ENCODE data around the gene OBSCN. TPM values are rescaled to one million over a fixed set of nuclear protein-coding genes. Genes with fewer than 3 reads are reported as not detected.

OBSCN gene
- total RNA-seq, 1 experiment from 2014 or later: 5.6 TPM

- ChIA-PET CTCF (no interaction called here), POLR2A (no interaction called here)
- BruUV-seq (replicated peaks): no TSS peak
- Mint-ChIP-seq H3K36me3 (ENCODE audit: insufficient read depth, unreplicated experiment) (no peaks in the 10 kb centered on the region), H3K4me1 (ENCODE audit: low read depth, unreplicated experiment) (no peaks in the 10 kb centered on the region), H3K27ac (ENCODE audit: unreplicated experiment) (no peak overlapping the region), H3K4me3 (ENCODE audit: unreplicated experiment) (no peak overlapping the region), H3K9me3 (ENCODE audit: unreplicated experiment) (no peaks in the 10 kb centered on the region), H3K27me3 (ENCODE audit: insufficient read depth, unreplicated experiment) (peaks cover 15% of the 10 kb centered on the region)
- Histone ChIP-seq H3K9me3 (no peaks in the 10 kb centered on the region), H3K4me3 (ENCODE audit: low read depth, low read length) (no peak overlapping the region), H3K27me3 (replicated peaks; ENCODE audit: control insufficient read depth, insufficient read depth, low read length) (no peaks in the 10 kb centered on the region), H3K36me3 (ENCODE audit: control insufficient read depth, insufficient read depth, low read length) (no peaks in the 10 kb centered on the region), H3K4me1 (no peaks in the 10 kb centered on the region)
- TF ChIP-seq, protein P1, sequence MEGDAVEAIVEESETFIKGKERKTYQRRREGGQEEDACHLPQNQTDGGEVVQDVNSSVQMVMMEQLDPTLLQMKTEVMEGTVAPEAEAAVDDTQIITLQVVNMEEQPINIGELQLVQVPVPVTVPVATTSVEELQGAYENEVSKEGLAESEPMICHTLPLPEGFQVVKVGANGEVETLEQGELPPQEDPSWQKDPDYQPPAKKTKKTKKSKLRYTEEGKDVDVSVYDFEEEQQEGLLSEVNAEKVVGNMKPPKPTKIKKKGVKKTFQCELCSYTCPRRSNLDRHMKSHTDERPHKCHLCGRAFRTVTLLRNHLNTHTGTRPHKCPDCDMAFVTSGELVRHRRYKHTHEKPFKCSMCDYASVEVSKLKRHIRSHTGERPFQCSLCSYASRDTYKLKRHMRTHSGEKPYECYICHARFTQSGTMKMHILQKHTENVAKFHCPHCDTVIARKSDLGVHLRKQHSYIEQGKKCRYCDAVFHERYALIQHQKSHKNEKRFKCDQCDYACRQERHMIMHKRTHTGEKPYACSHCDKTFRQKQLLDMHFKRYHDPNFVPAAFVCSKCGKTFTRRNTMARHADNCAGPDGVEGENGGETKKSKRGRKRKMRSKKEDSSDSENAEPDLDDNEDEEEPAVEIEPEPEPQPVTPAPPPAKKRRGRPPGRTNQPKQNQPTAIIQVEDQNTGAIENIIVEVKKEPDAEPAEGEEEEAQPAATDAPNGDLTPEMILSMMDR (IDR thresholded peaks at IDR 0.05; ENCODE audit: insufficient read depth in 1 of 2, low read depth in 1 of 2, low read length in 1 of 2, severe bottlenecking in 1 of 2, unreplicated experiment in 1 of 2): no peak
- no peak for DNase-seq
- intact Hi-C loops (cut with micrococcal nuclease; ENCODE audit: unreplicated experiment): no loop called here
Observed at GRCh38 chr1:228287541-228288425, 79.9 kb downstream of the OBSCN start.

GRCh38 chr1:228288536-228289238 is 80.8 kb downstream of the OBSCN start:
- Histone ChIP-seq H3K9me3 (no peaks in the 10 kb centered on the region), H3K4me3 (ENCODE audit: low read depth, low read length) (no peak overlapping the region), H3K4me1 (no peaks in the 10 kb centered on the region), H3K27me3 (replicated peaks; ENCODE audit: control insufficient read depth, insufficient read depth, low read length) (no peaks in the 10 kb centered on the region), H3K36me3 (ENCODE audit: control insufficient read depth, insufficient read depth, low read length) (no peaks in the 10 kb centered on the region)
- BruUV-seq (replicated peaks): no TSS peak
- H3K4me3 Mint-ChIP-seq (ENCODE audit: unreplicated experiment): no peak overlapping the region
- no peaks in the 10 kb centered on the region for H3K9me3 Mint-ChIP-seq (ENCODE audit: unreplicated experiment)
- DNase-seq: no peak
- H3K36me3 Mint-ChIP-seq (ENCODE audit: insufficient read depth, unreplicated experiment): no peaks in the 10 kb centered on the region
- ChIA-PET POLR2A (no interaction called here), CTCF (no interaction called here)
- H3K27ac Mint-ChIP-seq (ENCODE audit: unreplicated experiment): no peak overlapping the region
- TF ChIP-seq, protein P1 (IDR thresholded peaks at IDR 0.05; ENCODE audit: insufficient read depth in 1 of 2, low read depth in 1 of 2, low read length in 1 of 2, severe bottlenecking in 1 of 2, unreplicated experiment in 1 of 2): no peak
- H3K27me3 Mint-ChIP-seq (ENCODE audit: insufficient read depth, unreplicated experiment): peaks cover 15% of the 10 kb centered on the region
- no peaks in the 10 kb centered on the region for H3K4me1 Mint-ChIP-seq (ENCODE audit: low read depth, unreplicated experiment)
- intact Hi-C loops (cut with micrococcal nuclease; ENCODE audit: unreplicated experiment): no loop called here

DNA sequence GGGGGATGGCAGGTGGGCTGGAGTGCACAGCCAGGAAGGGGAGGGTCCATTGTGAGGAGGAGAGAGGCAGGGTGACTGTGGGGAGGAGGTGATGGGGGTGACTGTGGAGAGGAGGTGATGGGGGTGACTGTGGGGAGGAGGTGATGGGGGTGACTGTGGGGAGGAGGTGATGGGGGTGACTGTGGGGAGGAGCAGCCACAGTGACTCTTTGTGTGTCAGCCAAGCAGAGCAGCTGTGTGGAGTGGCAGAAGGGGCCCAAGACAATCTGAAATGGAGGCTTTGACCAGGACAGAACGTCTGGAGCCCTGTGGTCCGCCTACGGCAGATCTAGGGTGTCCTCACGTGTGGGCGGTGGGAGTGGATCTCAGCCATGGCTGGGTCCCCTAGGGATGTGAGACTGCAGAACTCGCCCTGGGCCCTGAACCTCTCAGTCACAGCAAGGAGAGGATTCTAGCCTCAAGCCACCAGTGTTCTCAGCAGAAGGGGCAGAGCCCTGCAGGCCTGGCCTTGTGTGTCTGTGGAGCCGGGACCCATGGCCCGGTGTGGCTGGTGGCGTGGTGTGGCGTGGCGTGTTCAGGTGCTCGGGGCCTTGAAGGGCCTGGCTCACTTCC is 81.5 kb downstream of the OBSCN start:
- intact Hi-C loops (cut with micrococcal nuclease; ENCODE audit: unreplicated experiment): no loop called here
- Histone ChIP-seq H3K27me3 (replicated peaks; ENCODE audit: control insufficient read depth, insufficient read depth, low read length) (no peaks in the 10 kb centered on the region), H3K4me1 (no peaks in the 10 kb centered on the region), H3K36me3 (ENCODE audit: control insufficient read depth, insufficient read depth, low read length) (no peaks in the 10 kb centered on the region), H3K4me3 (ENCODE audit: low read depth, low read length) (no peak overlapping the region), H3K9me3 (no peaks in the 10 kb centered on the region)
- H3K27me3 Mint-ChIP-seq (ENCODE audit: insufficient read depth, unreplicated experiment): peaks cover 15% of the 10 kb centered on the region
- ChIA-PET POLR2A (no interaction called here), CTCF (no interaction called here)
- H3K27ac Mint-ChIP-seq (ENCODE audit: unreplicated experiment): no peak overlapping the region
- no peak overlapping the region for H3K4me3 Mint-ChIP-seq (ENCODE audit: unreplicated experiment)
- TF ChIP-seq, protein P1 (IDR thresholded peaks at IDR 0.05; ENCODE audit: insufficient read depth in 1 of 2, low read depth in 1 of 2, low read length in 1 of 2, severe bottlenecking in 1 of 2, unreplicated experiment in 1 of 2): no peak
- no peaks in the 10 kb centered on the region for H3K36me3 Mint-ChIP-seq (ENCODE audit: insufficient read depth, unreplicated experiment)
- BruUV-seq (replicated peaks): no TSS peak
- no peaks in the 10 kb centered on the region for H3K9me3 Mint-ChIP-seq (ENCODE audit: unreplicated experiment)
- no peaks in the 10 kb centered on the region for H3K4me1 Mint-ChIP-seq (ENCODE audit: low read depth, unreplicated experiment)
- no peak for DNase-seq
